Lung microvascular endothelial cell (primary cell): ENCODE measurements around the gene SPPL3. TPM values are rescaled to one million over a fixed set of nuclear protein-coding genes. Genes with fewer than 3 reads are reported as not detected.

ENCODE experiments used
- DNase-seq, 2 donors: peaks; one replicate each; pipeline versions ENCODE4 v3.0.0 to v3.0.0-alpha.2; 2010; ENCODE audit warnings: low read depth in 2 of 2
- total RNA-seq: library from RNA; depleted of rRNA; stranded (reverse); fragments of >200 nt; gene quantifications from 2 replicates; pipeline ENCODE4 v1.2.1, GENCODE V29; 2014

The SPPL3 gene
- total RNA-seq, 1 donor from 2014 or later = 6.0 TPM

GRCh38 chr12:120725659-120726509 lies 178.3 kb downstream of the SPPL3 start, which contains the start of gene ACADS:
TSS of gene ACADS (plus strand) at chr12:120725826. CDS start at chr12:120725886, 60 bp downstream.
- DNase-seq = peak; percentile 88

GRCh38 chr12:120725151-120725658 lies 179.0 kb downstream of the SPPL3 start:
- DNase-seq = no peak

DNA sequence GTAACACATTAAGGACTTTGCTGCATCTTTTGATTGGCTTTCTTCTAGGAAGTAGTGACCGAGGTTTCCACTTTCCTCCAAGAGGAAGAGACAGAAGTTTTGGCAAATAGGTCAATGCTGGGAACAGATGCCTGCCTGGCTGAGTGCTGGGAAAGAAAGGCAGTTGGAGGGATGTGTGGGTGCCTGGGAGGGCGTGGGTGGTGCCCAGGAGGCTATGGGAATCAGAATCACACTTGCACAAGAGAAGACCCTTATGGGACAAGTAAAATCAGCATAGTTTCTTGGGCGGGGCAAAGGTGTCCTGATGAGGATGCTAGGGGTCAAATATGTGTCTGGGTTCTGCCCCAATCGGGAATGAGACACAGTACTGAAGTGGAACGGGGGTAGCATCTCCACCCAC lies 179.4 kb downstream of the SPPL3 start:
- DNase-seq = no peak

- DNase-seq = no peak
Observed at GRCh38 chr12:120722784-120723183, 181.4 kb downstream of the SPPL3 start.

- DNase-seq = no peak
Observed at GRCh38 chr12:120721866-120722265, 182.3 kb downstream of the SPPL3 start.

DNA sequence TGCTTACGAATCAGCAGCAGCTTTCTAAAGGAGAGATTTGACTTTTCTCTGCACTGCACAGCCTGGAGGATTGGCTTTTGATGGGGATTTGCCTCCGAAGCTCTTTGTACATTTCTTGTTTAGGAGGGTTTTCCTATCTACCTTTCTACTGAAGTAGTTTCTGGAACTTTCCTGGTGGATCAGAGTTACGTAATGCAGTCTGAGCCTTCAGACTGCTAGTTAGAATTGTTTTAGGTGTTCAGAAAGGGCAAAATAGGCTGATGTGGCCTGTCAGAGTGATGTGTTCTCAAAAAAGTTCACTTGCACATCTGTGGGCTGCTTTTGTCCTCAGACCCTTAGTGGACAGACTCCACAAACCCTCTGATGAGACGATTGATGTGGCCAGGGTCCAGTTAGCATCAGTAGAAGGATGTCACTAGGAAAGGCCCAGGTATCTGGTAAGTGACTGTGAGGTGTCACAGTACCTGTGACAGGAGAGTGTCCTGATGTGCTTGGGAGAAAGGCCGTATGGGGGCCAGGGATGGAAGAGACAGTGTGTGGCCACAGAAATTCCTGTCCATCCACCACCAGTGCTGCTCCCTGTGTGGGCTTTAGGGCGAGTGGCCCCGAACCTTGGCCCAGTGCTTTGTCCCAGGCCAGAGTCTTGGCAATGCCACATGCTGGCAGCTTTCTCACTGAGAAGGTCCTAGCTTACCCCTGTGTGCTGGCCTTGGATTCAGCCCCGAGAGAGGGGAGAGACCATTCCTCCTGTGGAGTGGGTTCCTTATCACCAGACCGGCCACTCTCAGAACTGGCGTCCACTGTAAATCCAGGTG lies 183.0 kb downstream of the SPPL3 start:
- no peak for DNase-seq

GRCh38 chr12:120720234-120720986 lies 183.7 kb downstream of the SPPL3 start:
- peak in 1 of 2 donors; percentile 18 for DNase-seq

DNA sequence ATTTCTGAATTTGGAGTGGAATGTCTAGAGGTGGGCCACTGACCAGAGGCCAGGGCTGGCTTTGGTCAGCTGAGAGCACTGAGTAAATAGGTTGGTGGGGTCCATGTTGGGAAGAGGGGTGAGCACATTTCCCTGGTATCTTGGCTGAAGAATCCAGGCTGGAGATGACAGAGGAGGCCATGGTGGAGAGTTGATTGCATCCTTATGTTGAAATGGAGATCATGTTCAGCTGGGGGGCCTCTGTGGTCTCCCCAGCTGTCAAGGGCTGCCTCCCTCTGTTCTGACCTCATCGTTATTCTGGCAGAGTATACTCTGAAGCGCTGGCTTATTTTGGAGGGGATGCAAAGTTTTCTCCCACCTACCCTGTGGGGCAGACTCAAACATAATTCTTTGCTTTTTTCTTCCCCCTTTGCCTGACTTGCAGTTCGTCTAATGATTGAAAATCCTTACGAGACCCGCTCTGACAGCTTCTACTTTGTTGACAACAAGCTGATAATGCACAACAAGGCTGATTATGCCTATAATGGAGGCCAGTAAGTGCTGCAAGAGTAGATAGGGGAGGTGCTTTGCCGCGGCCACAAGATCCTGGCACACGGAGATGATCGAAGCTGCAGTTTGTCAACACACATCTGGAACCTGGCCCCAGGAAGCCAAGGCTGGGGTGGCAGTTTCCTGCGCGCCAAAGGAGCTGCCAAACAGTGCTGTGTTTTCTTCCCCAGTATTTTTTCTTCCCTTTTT lies 184.5 kb downstream of the SPPL3 start:
- DNase-seq = no peak

- no peak for DNase-seq
Observed at GRCh38 chr12:120719072-120719471, 185.1 kb downstream of the SPPL3 start.

- no peak for DNase-seq
Observed at GRCh38 chr12:120718055-120718454, 186.1 kb downstream of the SPPL3 start.

DNA sequence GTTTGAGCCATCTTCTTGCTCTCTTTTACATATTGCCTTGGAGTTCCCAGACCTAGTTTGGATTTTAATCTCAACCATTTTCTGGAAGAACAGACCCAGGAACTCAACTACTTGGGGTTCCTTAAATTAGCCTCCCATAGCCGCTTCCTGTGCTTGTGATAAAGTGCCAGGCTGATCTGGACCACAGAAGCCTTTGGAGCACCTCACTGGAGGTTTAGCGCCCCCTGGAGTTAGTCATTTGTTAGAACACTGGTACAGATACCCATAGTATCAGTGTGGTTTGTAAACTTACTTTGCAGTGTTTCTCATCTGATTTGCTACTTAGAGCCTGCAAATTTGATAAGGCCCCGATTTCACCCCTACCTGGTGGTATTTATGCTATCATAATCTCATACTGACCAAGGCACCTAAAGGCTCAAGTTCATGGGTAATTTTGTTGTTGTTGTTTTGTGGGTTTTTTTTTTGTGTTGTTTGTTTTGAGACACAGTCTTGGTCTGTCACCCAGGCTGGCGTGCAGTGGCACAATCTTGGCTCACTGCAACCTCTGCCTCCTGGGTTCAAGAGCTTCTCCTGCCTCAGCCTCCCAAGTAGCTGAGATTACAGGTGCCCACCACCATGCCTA lies 190.2 kb downstream of the SPPL3 start:
- DNase-seq = peak; percentile 87

DNA sequence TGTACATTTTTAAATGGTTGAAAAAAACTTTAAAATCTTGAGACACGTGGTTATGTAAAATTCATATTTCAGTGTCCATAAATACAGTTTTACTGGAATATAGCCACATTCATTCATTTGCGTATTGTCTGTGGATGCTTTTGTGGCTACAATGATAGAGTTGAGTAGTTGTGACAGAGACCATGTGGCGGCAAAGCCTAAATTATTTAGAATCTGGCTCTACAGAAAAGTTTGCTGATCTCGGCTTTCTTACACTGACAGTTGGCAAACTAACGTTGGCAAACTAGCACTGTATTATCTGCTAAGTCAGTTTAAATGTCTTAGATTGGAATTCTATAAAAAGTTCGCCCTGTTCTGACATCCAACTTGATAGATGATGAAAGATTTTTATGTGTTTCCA lies 191.5 kb downstream of the SPPL3 start:
- DNase-seq = no peak

Other genes starting within 250 kb of the SPPL3 start
- gene MLEC, start 217.2 kb downstream of the SPPL3 start, total RNA-seq = 27.4 and 32.0 TPM in 2 replicates
- gene UNC119B, start 193.9 kb downstream of the SPPL3 start, total RNA-seq = 13.5 and 14.3 TPM in 2 replicates
- gene ACADS, start 178.5 kb downstream of the SPPL3 start, total RNA-seq = 21.4 and 23.0 TPM in 2 replicates
- gene HNF1A, start 74.2 kb upstream of the SPPL3 start, total RNA-seq = not detected in 2 replicates
- gene C12orf43, start 112.1 kb upstream of the SPPL3 start, total RNA-seq = 10.5 and 13.1 TPM in 2 replicates
- gene OASL, start 134.9 kb upstream of the SPPL3 start, total RNA-seq = under 0.01 and 0.22 TPM in 2 replicates
- 3.1 and 7.1 TPM in 2 replicates for gene P2RX7, start 228.5 kb upstream of the SPPL3 start, total RNA-seq